NCI-H2227 treated with DMSO at 0.1 percent for 48 hours (cell line): ENCODE data around the gene TANK.
"Not testable (repeated sequence)": the region's sequence is repeated elsewhere in the genome, so short reads cannot be mapped to it uniquely, and the experiment has no call there.

Experiments
- DNase-seq: peaks from one replicate; lab custom pipeline; 2025; lab: John Stamatoyannopoulos, UW

Gene TANK

DNA sequence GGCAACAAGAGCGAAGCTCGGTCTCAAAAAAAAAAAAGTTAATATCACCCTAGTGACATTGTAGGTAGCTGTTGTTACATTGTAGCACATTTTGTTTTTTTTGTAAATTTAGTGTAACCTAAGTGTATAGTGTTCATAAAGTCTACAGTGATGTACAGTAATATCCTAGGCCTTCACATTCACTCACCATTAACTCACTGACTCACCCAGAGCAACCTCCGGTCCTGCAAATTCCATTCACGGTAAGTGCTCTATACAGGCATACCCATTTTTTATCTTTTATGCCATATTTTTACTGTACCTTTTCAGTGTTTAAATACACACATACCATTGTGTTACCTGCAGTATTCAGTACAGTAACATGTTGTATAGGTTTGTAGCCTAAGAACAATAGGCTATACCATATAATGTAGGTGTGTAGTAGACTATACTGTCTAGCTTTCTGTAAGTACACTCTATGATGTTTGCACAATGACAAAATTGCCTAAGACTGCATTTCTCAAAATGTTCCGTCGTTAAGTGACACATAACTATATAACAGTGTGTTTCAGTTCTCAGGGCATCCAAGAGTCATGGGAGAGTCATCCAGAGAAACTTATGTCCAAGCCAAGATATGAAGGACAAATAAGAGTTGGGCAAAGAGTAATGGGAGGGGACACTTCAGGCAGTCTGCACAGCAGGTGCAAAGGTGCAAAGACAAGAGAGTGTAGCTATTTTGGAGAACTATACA, 68.4 kb downstream of the TANK start:
- DNase-seq, result no peak

DNA sequence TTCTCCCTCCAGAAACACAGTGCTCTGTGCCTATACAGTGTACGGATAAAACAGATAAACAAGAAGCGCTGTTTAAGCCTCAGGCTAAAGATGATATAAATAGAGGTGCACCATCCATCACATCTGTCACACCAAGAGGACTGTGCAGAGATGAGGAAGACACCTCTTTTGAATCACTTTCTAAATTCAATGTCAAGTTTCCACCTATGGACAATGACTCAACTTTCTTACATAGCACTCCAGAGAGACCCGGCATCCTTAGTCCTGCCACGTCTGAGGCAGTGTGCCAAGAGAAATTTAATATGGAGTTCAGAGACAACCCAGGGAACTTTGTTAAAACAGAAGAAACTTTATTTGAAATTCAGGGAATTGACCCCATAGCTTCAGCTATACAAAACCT, 70.7 kb downstream of the TANK start:
- DNase-seq, result no peak

DNA sequence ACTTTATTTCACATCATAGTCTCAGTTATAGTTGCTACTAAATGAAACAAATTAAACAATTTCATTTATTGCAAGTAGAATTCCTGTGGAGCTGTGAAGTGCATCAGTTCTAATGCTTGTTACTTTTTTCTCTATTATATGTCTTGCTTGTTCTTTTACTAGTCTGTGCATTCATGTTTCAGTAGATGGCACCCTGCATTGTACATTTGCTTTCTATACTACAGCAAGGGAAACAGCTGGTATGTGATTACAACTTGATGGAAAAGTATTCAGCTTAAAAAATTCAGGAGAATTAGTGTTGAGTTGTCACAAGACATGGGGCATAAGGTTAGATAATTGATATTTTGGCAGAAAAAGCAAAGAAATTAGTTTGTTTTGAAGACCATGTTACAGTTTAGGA, 72.3 kb downstream of the TANK start:
- DNase-seq, result no peak

DNA sequence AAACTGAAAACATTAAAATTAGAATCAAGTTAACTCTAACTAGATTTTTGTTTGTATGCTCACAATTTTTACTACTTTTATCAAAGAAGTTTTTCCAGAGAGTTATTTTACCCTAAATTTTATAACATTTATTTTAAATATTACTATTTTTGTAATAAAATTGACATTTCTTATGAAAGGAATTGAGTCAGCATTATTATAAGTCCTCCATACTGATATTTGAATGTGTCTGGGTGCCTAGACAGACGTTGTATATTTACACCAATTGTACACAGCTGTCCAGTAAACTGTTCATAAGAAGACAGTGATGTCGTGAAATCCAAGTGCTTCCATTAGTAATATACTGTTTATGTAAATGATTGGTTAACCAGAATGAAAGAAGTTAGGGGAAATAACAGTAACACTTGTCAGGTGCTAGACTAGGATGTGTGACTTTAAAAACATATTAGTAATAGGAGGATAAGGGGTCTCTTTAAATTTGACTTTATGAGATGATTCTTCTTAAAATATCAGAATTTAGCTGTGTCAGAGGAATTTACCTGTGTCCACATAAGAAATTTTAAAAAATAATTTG, 73.7 kb downstream of the TANK start:
- DNase-seq, result no peak

DNA sequence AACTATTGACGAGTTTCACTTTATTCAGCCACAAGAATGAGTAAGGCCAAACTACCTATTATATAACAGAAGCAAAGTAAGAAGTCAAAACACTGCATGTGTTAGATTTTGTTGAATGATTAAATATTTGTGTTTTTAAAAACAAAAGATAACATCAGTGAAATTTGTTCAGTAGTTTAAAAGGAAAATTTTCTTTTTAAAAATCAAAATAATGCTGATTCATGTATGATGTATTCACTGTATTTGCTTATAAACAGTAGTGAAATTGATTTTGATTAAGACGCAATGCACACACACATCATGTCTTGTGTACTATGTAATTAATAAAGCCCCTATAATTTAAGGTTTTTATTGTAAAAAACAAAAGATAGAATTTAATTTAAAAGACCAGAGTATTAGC, 74.4 kb downstream of the TANK start:
- DNase-seq, result no peak

DNA sequence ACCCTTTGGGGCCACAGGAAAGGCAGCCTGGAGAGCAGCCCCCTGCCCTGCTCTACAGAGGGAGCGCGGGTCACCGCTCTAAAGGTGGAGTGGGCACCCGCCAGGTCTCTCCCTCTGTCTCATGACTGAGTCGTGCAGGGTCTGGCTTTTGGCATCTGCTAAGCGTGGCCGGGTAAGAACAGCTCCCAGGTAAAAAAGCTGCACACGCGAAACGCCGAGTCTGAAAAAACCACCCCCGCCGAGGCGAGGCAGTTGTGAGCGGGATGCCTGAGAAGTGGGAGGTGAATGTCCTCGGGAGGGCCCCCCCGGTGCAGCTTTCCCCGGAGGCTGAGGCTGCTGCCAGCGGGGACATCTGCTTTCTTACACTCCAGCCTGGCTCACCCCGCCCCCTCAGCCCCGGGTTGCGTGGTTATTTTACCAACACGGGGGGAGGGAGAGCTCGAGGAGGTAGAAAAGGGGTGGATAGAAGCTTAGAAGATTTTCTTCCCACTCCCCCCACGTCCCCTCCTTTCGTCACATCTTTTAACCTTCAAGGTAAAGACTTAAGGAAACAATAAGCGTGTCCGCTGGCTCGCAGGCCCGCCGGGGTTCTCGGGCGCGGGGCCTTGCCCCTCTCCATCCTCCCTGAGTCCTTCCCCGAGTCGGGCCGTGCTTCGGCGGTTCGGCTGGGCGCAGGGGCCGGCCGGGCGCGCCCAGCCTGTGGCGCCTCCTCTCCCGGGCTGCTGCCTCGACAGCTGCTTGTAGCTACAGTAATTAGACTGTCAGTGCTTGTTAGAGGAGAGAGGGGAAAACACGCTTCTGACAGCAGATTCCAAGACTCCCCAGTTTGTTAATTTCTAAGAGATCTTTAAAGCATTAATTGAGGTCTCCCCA, 77.4 kb downstream of the TANK start:
- DNase-seq, result peak; percentile 89

DNA sequence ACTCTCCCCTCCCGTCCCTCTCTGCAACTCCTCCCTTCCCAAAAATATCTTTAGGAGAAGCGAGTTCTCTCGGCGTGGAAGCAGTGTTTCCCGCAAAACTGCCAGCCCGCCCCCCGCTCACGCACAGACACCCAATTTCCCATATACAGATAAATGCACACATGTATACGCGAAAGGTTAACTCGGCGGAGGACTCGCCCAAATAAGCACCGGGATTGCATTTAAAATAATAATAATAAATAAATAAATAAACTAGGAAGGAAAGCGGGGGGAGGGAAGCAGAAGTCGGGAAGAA, 78.0 kb downstream of the TANK start:
- no peak for DNase-seq

DNA sequence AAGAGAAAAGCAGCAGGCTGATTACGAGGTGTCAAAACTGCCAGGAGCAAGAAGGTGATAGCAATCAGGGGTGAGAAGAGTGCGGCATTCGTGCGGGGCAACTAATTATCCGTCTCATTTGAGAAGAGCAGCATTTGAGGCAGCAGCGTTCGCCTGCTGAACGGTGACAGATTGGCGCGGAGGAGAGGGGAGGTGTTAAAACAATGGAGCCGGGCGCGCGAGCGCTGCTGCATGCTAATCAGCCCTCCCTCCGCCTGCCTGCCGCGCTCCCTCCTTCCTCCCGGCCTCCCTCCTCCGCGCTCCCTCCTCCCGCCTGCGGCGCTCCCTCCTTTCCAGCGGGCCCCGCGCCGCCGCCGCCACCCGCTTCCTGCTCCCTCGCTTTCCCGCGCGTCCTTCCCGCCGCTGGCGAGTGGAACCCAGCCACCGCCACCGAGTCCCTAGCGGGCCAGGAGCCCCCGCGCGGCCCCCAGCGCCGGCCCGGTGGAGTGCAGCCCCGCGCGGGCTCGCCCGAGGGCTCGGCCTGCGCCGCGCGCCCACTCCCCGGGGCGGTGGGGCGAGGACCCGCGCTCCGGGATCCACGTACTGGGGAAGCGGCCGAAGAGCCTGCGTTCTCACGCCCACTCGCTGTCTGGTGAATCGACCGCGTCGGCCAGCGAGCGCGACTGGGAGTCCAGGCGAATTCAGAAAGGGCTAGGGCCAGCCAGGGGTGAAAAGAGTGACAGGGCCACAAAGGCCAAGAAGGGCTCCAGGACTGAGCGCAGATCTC, 78.5 kb downstream of the TANK start:
- DNase-seq, result peak; percentile 65

DNA sequence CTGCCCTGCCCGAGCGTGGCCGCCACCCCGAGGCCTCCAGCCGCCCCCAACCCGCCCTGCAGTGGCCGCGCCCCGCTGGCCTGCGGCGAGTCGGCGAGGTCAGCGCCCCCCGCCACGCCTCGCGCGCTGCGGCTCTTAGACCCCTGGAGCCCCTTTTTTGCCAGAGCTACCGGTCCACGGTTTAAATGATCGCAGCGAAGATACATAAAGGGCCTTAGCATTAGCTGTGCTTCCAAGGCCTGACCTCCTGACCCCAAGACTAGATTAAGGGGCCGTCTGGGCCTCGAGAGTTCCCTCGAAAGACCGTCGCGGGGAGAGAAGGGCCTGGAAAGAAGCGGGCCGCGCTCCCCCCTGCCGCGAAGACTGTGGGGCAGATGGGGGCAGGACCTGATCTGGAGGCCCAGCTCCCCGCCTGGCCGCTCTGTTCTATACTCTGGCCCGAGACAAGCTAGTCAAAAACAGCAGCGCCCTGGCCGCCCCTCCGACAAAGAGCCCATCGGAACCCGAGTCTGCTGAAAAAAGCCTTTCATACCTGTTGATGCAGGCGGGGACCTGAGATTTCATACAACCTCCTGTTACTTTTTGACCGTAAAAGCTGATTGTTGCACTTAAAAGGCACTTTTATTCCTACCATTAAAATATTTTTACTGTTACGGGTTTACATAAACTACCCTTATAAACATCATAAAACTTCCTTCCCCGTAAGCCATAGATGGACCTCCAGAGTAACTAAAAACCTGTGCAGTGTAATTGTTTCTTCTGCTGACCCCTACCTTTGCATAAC, 79.3 kb downstream of the TANK start:
- DNase-seq, result no peak

DNA sequence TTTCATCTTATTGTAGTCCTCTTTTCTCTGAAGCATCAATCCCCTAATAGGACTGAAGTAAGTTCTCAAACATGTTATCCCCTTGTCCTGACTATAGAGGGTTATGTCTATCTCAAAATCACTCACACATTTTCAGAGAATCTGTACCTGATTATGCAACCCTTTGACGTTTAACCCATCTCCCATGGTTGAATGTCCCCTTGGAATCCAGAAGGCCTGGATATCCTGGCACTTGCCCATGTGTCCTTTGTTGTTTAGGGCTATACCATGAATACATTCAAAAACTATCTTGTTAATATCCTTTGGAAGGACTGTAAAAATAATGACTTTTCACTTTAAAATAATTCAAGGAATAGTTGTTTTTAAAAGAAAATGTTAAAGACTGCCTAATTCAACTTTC, 81.7 kb downstream of the TANK start:
- DNase-seq, result no peak

DNA sequence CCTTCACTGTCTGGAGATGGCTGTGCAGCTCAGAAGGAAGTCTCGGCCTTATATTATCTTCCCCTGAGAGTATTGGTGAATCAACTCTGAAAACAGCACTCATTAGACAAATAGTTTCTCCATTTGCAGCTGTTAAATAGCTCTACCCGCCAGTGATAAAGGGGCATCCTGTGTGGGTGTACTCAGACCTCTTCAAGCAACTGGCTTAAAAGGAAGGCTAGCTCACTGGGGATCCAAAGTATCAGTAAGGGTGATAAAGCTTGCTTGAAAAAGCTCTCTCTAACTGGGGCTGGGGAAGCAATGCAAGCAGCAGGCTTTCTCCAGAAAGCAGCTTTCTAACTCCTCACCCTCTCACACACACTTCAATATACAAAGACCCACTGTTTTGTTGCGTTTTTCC, 83.1 kb downstream of the TANK start:
- no peak for DNase-seq

DNA sequence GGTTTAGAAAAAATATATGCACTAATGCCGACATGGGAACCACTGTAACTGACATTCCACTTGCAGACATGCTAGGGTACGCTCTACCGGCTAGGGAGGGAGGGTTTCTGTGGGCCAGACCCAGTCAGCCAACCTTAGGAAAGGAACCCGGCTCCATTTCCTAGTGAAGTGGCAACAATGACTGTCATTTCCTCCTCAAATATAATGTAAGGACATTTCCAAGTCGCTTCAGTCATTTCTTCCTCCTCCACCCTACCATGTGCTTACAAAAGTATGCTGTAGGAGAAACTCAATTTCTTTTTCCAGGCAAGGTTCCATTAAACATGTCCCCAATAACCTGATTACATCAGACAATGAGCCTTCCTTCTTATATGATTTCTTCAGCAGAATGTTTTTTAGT, 83.7 kb downstream of the TANK start:
- no peak for DNase-seq

DNA sequence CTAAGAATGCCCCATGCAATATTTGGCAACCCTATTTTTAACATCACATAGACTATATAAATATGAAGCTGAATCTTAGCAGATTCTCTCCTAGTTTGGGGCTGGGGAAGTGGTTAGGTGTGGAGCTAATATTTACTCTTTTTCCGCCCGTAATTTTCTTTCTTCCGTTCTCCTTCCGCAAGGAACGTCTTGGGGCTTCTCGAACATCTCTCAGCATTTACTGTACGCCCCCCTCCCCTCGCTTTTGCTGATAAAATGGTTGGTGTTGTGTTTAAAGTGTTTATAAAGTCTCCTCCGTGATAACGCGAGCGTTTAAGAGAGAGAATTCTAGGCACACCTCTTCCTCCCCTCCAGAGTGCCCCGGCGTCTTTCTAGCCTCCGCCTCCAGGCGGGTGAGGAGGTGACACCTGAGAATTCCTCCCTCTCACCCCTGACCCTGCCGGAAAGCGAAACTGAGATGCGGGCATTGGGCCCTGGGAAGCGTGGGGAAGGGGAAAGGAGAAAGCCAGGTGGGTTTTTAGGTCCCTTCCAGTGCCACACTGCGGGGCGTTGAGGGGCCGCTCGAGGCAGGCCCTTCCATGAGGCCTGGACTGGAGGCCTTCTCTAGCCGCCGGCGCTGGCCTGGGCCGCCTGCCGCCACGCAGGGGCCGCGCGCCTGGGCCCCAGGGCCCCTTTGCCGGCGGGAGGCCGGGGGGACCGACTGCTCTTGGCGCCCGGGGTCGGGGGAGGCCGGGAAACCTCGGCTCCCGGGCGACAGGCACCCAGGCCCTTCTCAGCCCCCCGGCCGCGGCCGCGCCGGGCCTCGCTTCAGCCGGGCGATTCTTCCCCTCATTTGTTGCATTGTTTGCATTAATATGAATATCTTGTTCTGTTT, 84.4 kb downstream of the TANK start:
- DNase-seq, result not testable (repeated sequence)

DNA sequence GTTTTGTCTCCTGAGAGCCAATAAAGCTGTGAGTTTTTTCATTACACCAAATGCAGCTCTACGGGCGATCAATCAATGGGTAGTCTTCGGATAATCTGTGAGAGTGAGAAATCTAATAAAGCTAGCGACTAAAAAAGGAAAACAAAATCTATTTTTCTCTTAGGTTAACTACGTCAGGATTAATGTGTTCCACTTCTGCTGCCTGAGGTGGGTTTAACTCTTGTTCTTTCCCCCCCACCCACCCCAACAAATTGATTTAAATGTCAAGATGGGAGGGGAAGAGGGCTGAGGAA, 85.0 kb downstream of the TANK start:
- no peak for DNase-seq

DNA sequence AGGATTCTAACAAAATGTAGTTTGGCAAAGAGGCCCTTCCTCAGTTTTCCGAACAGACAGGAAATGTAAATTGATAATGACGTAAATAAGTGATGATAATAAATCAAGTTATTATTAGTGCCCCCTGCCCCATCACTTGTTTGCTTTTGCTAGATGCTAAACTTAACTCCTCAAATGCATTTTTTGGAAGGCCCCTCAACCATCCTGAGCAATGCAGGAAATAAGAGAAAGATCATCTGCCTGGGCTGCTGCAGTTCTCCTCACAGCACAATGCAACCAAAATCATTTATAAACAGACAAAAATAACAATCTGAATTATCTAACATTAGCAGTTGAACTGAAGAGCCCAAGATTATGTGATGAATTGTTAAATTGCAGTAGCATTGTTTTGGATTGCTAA, 85.4 kb downstream of the TANK start:
- DNase-seq, result no peak

DNA sequence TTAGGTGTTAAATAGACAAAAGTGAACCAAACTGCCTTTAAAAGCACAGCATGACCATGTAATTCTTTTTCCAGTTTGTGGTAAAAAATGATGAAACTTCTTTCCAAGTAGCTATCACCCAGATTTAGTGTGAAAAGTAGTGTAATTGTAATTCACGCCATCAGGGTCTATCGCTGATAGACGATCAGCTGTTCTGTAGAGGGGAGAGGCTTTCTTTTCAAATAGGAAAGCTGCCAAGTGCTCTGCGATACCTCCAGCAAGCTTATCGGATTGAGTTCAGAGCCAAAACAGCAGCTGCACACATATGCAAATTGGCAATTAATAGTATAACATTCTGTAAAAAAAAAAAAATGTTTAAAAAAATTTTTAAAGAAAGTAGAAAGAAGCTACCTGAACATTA, 86.1 kb downstream of the TANK start:
- DNase-seq, result no peak

DNA sequence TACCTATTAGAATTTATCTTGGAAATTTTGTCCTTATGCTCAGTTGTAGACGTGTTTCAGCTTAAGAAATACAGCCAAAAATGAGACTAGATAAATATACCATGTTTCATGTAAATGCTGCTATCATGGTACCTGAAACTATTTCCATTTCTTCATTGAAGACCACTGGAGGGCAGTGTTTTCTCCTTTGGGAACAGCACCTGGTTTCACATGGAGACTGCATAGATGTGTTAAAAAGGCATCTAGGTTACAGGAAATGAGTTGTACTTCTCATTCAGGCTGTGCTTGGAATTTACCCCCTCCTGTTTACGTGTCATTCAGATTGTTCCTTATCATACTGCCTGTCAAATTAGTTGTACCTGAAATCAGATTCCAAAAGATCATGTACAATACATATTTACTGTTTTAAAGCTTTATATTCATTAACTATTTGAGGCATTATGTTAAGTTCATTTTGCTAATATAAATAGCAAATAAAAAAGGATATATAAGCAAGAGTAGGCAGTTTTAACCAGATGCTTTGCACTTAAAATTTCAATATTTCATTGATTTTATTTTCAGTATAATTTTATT, 90.7 kb downstream of the TANK start:
- DNase-seq, result peak; percentile 61

DNA sequence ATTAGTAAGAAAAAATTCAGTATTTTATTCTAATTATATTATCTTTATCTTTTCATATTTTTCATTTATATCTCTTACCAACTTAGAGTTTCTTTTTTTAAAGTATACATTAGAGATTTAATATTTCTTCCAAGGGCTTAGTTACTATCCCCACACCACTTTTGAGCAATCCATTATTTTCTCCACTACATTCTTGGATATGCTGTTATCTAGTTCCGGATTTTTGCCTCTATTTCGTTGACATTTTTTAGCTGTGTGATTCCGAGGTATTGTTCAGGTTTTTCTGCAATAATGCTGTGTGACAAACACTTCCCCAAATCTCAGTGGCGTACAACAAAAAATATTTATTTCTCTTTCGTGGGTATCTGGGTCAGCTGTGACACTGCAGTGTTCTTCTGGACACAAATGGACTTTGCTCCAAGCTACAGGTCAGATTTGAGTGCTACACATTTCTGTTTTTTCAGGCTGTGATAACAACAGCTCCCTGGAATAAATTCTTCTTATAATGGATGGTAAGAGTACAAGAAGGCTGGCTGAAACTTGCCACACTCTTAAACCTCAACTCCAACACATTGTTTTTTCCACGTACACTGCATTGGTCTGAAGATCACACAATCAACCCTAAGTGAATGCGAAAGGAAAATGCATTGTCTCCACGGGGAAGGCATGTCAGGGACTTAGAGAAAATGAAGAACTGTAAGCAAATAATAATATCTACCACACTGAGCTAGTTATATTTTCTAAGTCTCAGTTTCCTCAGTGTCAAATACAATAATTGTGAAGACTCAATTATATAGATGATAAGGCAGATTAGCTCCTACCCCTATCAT, 97.1 kb downstream of the TANK start:
- no peak for DNase-seq

DNA sequence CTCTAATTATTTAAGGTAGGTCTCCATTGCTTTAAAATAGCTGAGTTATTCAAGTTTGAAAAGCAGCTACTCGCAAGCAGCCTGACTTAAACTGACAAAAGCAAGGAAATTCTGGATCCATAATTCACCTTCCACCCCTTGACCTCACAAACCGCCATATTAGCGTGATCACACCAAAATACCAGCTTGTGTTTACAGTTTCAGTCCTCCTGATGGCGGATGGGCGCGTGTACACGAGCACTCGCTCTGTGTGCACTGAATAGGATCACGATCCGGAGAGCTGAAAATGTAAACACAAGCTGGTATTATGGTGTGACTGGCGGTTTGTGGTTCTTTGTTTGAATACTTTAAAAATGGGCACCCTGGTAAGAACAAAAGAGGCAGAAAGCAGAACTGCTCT, 105.6 kb downstream of the TANK start:
- DNase-seq, result peak; percentile 29

DNA sequence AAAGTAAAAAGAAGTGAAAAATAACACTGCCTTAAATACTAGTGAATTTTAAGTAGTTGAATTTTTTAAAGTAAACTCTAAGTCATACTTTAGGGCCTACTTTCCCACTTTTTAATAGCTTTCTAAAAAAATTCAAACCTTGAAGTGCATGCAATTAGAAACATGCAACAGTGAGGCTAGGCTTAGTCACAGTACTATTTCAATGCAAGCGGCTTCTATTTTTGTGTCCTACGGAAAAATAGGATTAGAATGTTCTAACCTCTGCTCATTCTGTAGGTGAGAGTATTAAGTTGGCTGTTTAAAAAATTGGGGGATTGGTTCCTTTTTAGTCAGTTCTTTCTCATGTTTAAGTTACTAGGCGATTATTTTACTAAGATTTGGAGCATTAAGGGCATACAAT, 108.9 kb downstream of the TANK start:
- no peak for DNase-seq
